Nephron (organoid): Measurements from ENCODE around the gene KDF1.

Experiments used
- H3K27ac Mint-ChIP-seq, 3 experiments: 2 replicates each; pipeline ENCODE4 v1.8.0; 2020; ENCODE audit warnings: mixed read lengths in 3 of 3, mild to moderate bottlenecking in 2 of 3, moderate library complexity in 1 of 3
- H3K27me3 Mint-ChIP-seq: 2 replicates; pipeline ENCODE4 v1.8.0; 2021; ENCODE audit warnings: low read depth, mild to moderate bottlenecking, moderate library complexity, mixed read lengths
- H3K36me3 Mint-ChIP-seq: 2 replicates; pipeline ENCODE4 v1.8.0; 2020; ENCODE audit warnings: low read depth, mixed read lengths
- H3K4me1 Mint-ChIP-seq: 2 replicates; pipeline ENCODE4 v1.8.0; 2020; ENCODE audit warnings: mixed read lengths
- H3K4me3 Mint-ChIP-seq, 3 experiments: 2 replicates each; pipeline ENCODE4 v1.8.0; 2020; ENCODE audit warnings: mild to moderate bottlenecking in 3 of 3, mixed read lengths in 3 of 3, moderate library complexity in 2 of 3
- H3K9me3 Mint-ChIP-seq: 2 replicates; pipeline ENCODE4 v1.8.0; 2020; ENCODE audit warnings: mixed read lengths
- CTCF ChIP-seq, 3 experiments: fragments of 200-600 bp; sonication (generic); IDR thresholded peaks; one replicate each; pipeline ENCODE4 v1.5.0; 2021; ENCODE audit warnings: antibody characterized with exemption in 3 of 3; ENCODE audit not compliant: unreplicated experiment in 3 of 3

The KDF1 gene

GRCh38 chr1:26965213-26965612 lies 4.9 kb upstream of the KDF1 start:
- H3K36me3 Mint-ChIP-seq: no peaks in the 10 kb centered on the region

GRCh38 chr1:26961826-26962225 lies 1.6 kb upstream of the KDF1 start:
- no peaks in the 10 kb centered on the region for H3K9me3 Mint-ChIP-seq
- no peaks in the 10 kb centered on the region for H3K36me3 Mint-ChIP-seq
- peak overlapping the region in 2 of 3 experiments; percentile 11 to 29 for H3K4me3 Mint-ChIP-seq
- H3K27ac Mint-ChIP-seq: no peak overlapping the region
- TF ChIP-seq CTCF (IDR thresholded peaks at IDR 0.05; ENCODE audit: unreplicated experiment in 3 of 3): no peak
- peaks cover 86% of the 10 kb centered on the region for H3K27me3 Mint-ChIP-seq
- H3K4me1 Mint-ChIP-seq: peaks cover 6% of the 10 kb centered on the region

More at GRCh38 chr1:26965213-26965612, 4.9 kb upstream of the KDF1 start:
- TF ChIP-seq CTCF (IDR thresholded peaks at IDR 0.05; ENCODE audit: unreplicated experiment in 3 of 3): no peak
- Mint-ChIP-seq H3K4me3 (no peak overlapping the region), H3K27ac (no peak overlapping the region), H3K27me3 (peaks cover 60% of the 10 kb centered on the region), H3K4me1 (peaks cover 6% of the 10 kb centered on the region), H3K9me3 (no peaks in the 10 kb centered on the region)

- Mint-ChIP-seq H3K36me3 (no peaks in the 10 kb centered on the region), H3K4me1 (peaks cover 6% of the 10 kb centered on the region), H3K4me3 (peak overlapping the region; percentile 75 to 85 (median 76)), H3K27me3 (peaks cover 86% of the 10 kb centered on the region), H3K27ac (peak overlapping the region in 1 of 3 experiments; percentile 12), H3K9me3 (no peaks in the 10 kb centered on the region)
- TF ChIP-seq CTCF (IDR thresholded peaks at IDR 0.05; ENCODE audit: unreplicated experiment in 3 of 3): no peak
These were observed 328 bp upstream of the KDF1 start for GRCh38 chr1:26960625-26960966.

- Mint-ChIP-seq H3K36me3 (no peaks in the 10 kb centered on the region), H3K4me1 (peaks cover 6% of the 10 kb centered on the region), H3K27ac (no peak overlapping the region), H3K27me3 (peaks cover 84% of the 10 kb centered on the region), H3K4me3 (peak overlapping the region in 2 of 3 experiments; percentile 69 to 71), H3K9me3 (no peaks in the 10 kb centered on the region)
- no peak for TF ChIP-seq CTCF (IDR thresholded peaks at IDR 0.05; ENCODE audit: unreplicated experiment in 3 of 3)
These were observed 998 bp downstream of the KDF1 start for GRCh38 chr1:26959270-26959669.

GRCh38 chr1:26957306-26957705 lies 3.0 kb downstream of the KDF1 start:
- H3K27ac Mint-ChIP-seq: no peak overlapping the region
- peak overlapping the region in 1 of 3 experiments; percentile 29 for H3K4me3 Mint-ChIP-seq
- TF ChIP-seq CTCF (IDR thresholded peaks at IDR 0.05; ENCODE audit: unreplicated experiment in 3 of 3): no peak
- H3K27me3 Mint-ChIP-seq: peaks cover 68% of the 10 kb centered on the region
- H3K4me1 Mint-ChIP-seq: peaks cover 6% of the 10 kb centered on the region
- H3K36me3 Mint-ChIP-seq: no peaks in the 10 kb centered on the region
- H3K9me3 Mint-ChIP-seq: peaks cover 2% of the 10 kb centered on the region

GRCh38 chr1:26956321-26956720 lies 3.9 kb downstream of the KDF1 start:
- peaks cover 58% of the 10 kb centered on the region for H3K27me3 Mint-ChIP-seq
- no peak for TF ChIP-seq CTCF (IDR thresholded peaks at IDR 0.05; ENCODE audit: unreplicated experiment in 3 of 3)
- no peak overlapping the region for H3K4me3 Mint-ChIP-seq

More at GRCh38 chr1:26956321-26956720, 3.9 kb downstream of the KDF1 start:
- no peak overlapping the region for H3K27ac Mint-ChIP-seq
- peaks cover 2% of the 10 kb centered on the region for H3K9me3 Mint-ChIP-seq
- H3K4me1 Mint-ChIP-seq: peaks cover 6% of the 10 kb centered on the region
- no peaks in the 10 kb centered on the region for H3K36me3 Mint-ChIP-seq
